ENCODE measurements around the gene TRAPPC6A. TPM values are rescaled to one million over a fixed set of nuclear protein-coding genes. Genes with fewer than 3 reads are reported as not detected.

TRAPPC6A gene
- total RNA-seq, 1 donor from 2014 or later: 14.7 TPM

DNA sequence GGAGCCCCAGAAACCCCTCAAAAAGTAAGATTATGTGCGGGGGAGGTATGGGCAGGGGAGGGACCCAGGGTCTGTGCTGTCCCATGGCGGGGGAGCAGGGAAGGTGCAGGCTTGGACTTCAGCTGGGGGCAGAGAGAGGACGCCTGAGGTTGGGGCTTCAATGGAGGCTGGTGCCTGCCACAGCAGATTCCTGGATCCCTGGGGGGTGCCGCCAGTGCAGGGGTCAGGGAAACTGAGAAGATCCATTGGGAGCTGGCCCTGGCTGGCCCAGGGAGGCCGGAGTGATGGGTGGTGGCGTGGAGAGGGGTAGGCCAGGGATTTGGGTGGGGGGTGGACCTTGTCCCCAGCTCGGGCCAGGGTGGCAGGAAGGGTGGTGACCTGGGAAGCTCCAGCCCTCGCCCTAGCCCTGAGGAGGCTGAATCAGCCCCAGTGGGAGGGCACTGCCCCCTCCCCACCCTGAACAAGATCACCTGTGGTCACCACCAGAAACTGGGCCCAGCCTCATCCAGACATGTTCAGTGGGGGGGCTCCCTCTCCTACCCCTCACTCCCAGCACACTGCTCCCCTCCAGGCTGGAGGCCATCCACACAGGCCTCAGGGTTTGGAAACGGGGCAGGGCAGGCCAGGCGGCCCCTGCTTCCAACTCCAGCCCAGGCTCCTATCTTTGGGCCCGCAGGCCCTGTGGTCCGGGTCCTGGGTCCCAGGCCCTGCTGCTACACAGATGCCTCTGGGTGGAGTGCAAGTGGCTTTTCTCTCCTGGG, 18.6 kb downstream of the TRAPPC6A start:
- H3K9ac ChIP-seq (ENCODE audit: low read length): no peak overlapping the region
- peaks cover 4% of the 10 kb centered on the region for H3K4me1 ChIP-seq (ENCODE audit: insufficient read depth, low read length)
- FAIRE-seq (no peak), DNase-seq (ENCODE audit: low read depth) (no peak)
- H3K4me3 ChIP-seq (ENCODE audit: insufficient read depth, low read depth, low read length): no peak overlapping the region
- H4K20me1 ChIP-seq (ENCODE audit: insufficient read depth, low read length): peaks cover 6% of the 10 kb centered on the region
- H3K36me3 Mint-ChIP-seq (ENCODE audit: low read depth, unreplicated experiment): peaks cover 7% of the 10 kb centered on the region
- H3K27ac ChIP-seq (ENCODE audit: low read depth, low read length): no peak overlapping the region
- TF ChIP-seq, protein P1, sequence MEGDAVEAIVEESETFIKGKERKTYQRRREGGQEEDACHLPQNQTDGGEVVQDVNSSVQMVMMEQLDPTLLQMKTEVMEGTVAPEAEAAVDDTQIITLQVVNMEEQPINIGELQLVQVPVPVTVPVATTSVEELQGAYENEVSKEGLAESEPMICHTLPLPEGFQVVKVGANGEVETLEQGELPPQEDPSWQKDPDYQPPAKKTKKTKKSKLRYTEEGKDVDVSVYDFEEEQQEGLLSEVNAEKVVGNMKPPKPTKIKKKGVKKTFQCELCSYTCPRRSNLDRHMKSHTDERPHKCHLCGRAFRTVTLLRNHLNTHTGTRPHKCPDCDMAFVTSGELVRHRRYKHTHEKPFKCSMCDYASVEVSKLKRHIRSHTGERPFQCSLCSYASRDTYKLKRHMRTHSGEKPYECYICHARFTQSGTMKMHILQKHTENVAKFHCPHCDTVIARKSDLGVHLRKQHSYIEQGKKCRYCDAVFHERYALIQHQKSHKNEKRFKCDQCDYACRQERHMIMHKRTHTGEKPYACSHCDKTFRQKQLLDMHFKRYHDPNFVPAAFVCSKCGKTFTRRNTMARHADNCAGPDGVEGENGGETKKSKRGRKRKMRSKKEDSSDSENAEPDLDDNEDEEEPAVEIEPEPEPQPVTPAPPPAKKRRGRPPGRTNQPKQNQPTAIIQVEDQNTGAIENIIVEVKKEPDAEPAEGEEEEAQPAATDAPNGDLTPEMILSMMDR (IDR thresholded peaks at IDR 0.05; ENCODE audit: insufficient read depth, low read depth, low read length): no peak
- TF ChIP-seq EZH2 (IDR thresholded peaks at IDR 0.05; ENCODE audit: insufficient read depth, low read length): no peak
- H3K27ac Mint-ChIP-seq (ENCODE audit: unreplicated experiment): no peak overlapping the region
- peaks cover under 1% of the 10 kb centered on the region for H3K4me1 Mint-ChIP-seq (ENCODE audit: low read depth, unreplicated experiment)
- H3K9me3 Mint-ChIP-seq (ENCODE audit: unreplicated experiment): peaks cover under 1% of the 10 kb centered on the region
- peaks cover 27% of the 10 kb centered on the region for H3K27me3 Mint-ChIP-seq (ENCODE audit: low read depth, unreplicated experiment)
- no peak overlapping the region for H3K4me2 ChIP-seq (ENCODE audit: low read length)
- peaks cover 2% of the 10 kb centered on the region for H3K27me3 ChIP-seq (ENCODE audit: insufficient read depth, low read length)
- no peaks in the 10 kb centered on the region for H3K9me3 ChIP-seq (ENCODE audit: insufficient read depth, low read depth, low read length)
- no peaks in the 10 kb centered on the region for H3K79me2 ChIP-seq (ENCODE audit: insufficient read depth, low read length)
- no peak overlapping the region for H2AFZ ChIP-seq (ENCODE audit: low read depth, low read length)
- H3K4me3 Mint-ChIP-seq (ENCODE audit: unreplicated experiment): no peak overlapping the region
- H3K36me3 ChIP-seq (ENCODE audit: insufficient read depth, low read length): no peaks in the 10 kb centered on the region

DNA sequence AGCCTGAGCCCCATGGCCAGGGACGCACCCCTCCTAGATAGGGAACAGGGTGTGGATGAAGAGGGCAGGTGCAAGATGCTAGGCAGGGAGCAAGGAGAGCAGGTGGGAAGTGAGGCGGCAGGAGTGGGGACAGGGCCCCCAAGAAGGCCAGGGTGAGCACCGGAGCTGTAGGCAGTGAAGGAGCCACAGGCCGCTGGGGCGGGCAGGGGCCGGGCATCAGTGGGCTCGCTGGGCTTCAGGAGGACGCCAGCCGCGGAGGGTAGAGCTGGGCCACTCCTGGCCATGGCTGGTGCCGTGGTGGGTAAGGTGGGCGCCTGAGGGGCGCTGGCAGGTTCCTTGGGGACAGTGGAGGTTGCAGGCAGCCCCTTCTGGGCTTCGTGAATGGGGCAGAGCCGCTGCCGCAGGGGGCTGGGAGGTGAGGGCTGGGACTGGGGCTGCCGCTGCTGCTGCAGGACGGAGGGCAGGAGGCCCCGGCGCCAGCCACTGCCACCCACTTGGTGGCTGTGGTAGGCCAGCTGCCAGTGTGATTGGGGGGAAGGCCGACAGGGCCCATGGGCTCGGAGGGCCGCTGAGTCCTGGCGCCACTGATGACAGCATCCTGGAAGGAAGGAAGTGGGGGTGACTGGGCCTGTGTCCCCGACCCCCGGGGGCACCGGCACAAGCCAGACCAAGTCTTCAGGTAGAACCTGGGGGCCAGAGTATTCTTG, 19.4 kb downstream of the TRAPPC6A start:
- no peak overlapping the region for H3K27ac ChIP-seq (ENCODE audit: low read depth, low read length)
- Mint-ChIP-seq H3K36me3 (ENCODE audit: low read depth, unreplicated experiment) (peaks cover 9% of the 10 kb centered on the region), H3K4me1 (ENCODE audit: low read depth, unreplicated experiment) (peaks cover 3% of the 10 kb centered on the region), H3K9me3 (ENCODE audit: unreplicated experiment) (peaks cover 3% of the 10 kb centered on the region), H3K27ac (ENCODE audit: unreplicated experiment) (no peak overlapping the region), H3K27me3 (ENCODE audit: low read depth, unreplicated experiment) (peaks cover 31% of the 10 kb centered on the region), H3K4me3 (ENCODE audit: unreplicated experiment) (no peak overlapping the region)
- H4K20me1 ChIP-seq (ENCODE audit: insufficient read depth, low read length): peaks cover 12% of the 10 kb centered on the region
- H3K4me2 ChIP-seq (ENCODE audit: low read length): no peak overlapping the region
- no peaks in the 10 kb centered on the region for H3K9me3 ChIP-seq (ENCODE audit: insufficient read depth, low read depth, low read length)
- no peak for FAIRE-seq
- H3K4me3 ChIP-seq (ENCODE audit: insufficient read depth, low read depth, low read length): no peak overlapping the region
- TF ChIP-seq, protein P1 (IDR thresholded peaks at IDR 0.05; ENCODE audit: insufficient read depth, low read depth, low read length): no peak
- no peak for TF ChIP-seq EZH2 (IDR thresholded peaks at IDR 0.05; ENCODE audit: insufficient read depth, low read length)
- peaks cover 2% of the 10 kb centered on the region for H3K27me3 ChIP-seq (ENCODE audit: insufficient read depth, low read length)
- H3K9ac ChIP-seq (ENCODE audit: low read length): no peak overlapping the region
- H3K79me2 ChIP-seq (ENCODE audit: insufficient read depth, low read length): no peaks in the 10 kb centered on the region
- H3K36me3 ChIP-seq (ENCODE audit: insufficient read depth, low read length): no peaks in the 10 kb centered on the region
- peaks cover 9% of the 10 kb centered on the region for H3K4me1 ChIP-seq (ENCODE audit: insufficient read depth, low read length)
- no peak overlapping the region for H2AFZ ChIP-seq (ENCODE audit: low read depth, low read length)
- DNase-seq (ENCODE audit: low read depth): no peak
